ENCODE results near the gene PRPF40B. TPM values are rescaled to one million over a fixed set of nuclear protein-coding genes. Genes with fewer than 3 reads are reported as not detected.
A peak's percentile ranks its signal among the peaks of the same experiment; 100 is the strongest.

Gene PRPF40B
- total and polyA plus RNA-seq, 2 of the 13 experiments (the other 11 are each of a cell fraction or from before 2014, with no cell fraction given) = 5.0 to 7.8 TPM

DNA sequence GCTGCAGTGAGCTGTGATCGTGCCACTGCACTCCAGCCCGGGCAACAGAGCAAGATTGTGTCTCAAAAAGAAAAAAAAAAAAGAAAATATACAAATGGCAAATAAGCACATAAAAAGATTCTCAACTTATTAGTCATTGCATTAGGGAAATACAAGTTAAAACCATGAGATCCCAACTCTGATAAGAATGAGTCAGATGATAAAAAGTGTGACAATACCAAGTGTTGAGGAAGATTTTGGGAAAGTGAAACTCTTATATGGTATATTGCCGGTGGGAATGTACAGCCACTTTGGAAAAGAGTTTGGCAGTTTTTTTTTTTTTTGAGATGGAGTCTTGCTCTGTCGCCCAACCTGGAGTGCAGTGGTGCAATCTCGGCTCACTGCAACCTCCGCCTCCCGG lies 7.6 kb upstream of the PRPF40B start (continued):
- TF ChIP-seq KIAA2018 (CRISPR knock-in tag; IDR thresholded peaks at IDR 0.05; ENCODE audit: borderline replicate concordance) = no peak

GRCh38 chr12:49616533-49617219 lies 6.7 kb upstream of the PRPF40B start:
- intact Hi-C loops (cut with micrococcal nuclease; ENCODE audit: unreplicated experiment) = no loop called here
- TF ChIP-seq NFE2L2 (IDR thresholded peaks at IDR 0.05; ENCODE audit: low read length) (no peak), FOXP4 (CRISPR knock-in tag; IDR thresholded peaks at IDR 0.05) (peak; percentile 31; the same call in 1 of the 2 replicates)
- H4K20me1 ChIP-seq (ENCODE audit: insufficient read depth, low read length) = no peaks in the 10 kb centered on the region
- H3K9me3 ChIP-seq (ENCODE audit: low read length) = no peaks in the 10 kb centered on the region
- no peaks in the 10 kb centered on the region for H3K36me3 ChIP-seq (replicated peaks in 1 of 2; ENCODE audit: control insufficient read depth in 1 of 2, insufficient read depth in 2 of 2, low read length in 2 of 2)
- DNase-seq (ENCODE audit: low spot score) (no peak), ATAC-seq (no peak), FAIRE-seq (no peak)
- ChIA-PET CTCF (ENCODE audit: low intra/inter-chr PET ratio, low total read pairs) (no interaction called here), POLR2A (no interaction called here)
- no peak overlapping the region for H3K9ac ChIP-seq (ENCODE audit: insufficient read depth, low read depth, low read length)
- peak overlapping the region in 1 of 3 experiments; percentile 7; a peak in 1 of 6 replicates for H3K4me3 ChIP-seq (replicated peaks in 1 of 3; ENCODE audit: insufficient read depth in 1 of 3, low read depth in 2 of 3, low read length in 3 of 3)
- H3K27ac ChIP-seq (ENCODE audit: extremely low read length, insufficient read depth, low read length) = no peak overlapping the region
- peak overlapping the region; percentile 61 for H3K4me2 ChIP-seq (ENCODE audit: low read depth, low read length)
- H3K27me3 ChIP-seq (ENCODE audit: control insufficient read depth in 1 of 2, insufficient read depth in 2 of 2, low read length in 2 of 2) = no peaks in the 10 kb centered on the region
- no TSS peak for BruUV-seq (replicated peaks)
- H3K79me2 ChIP-seq (ENCODE audit: insufficient read depth, low read length) = no peaks in the 10 kb centered on the region
- peaks cover 38% of the 10 kb centered on the region for H3K4me1 ChIP-seq (ENCODE audit: insufficient read depth, low read length)
- WGBS (ENCODE audit: low lambda C conversion rate) = 1% methylated on average over 5 of the region's 5 CpGs
- in situ Hi-C loops (cut with HindIII; ENCODE audit: extremely low pct_ligation_motif_present, low pct_unique_long_range_greater_than_20kb) = no loop called here
- H2AFZ ChIP-seq (ENCODE audit: low read length) = no peak overlapping the region

Measured in HepG2 (cell line).